Peyer's patch (tissue), 4 donors: ENCODE data around the gene WASHC2C.

Experiments used
- POLR2A ChIP-seq, 2 donors: fragments of 450-650 bp; IDR thresholded peaks; one replicate each; pipeline ENCODE4 v1.5.1; 2017; ENCODE audit warnings: antibody characterized with exemption in 2 of 2, mild to moderate bottlenecking in 2 of 2, moderate library complexity in 2 of 2
- TF ChIP-seq, protein P1 (sequence below), 6 experiments: fragments of 450-650 bp in 4 of 6; fragments of 200-600 bp in 2 of 6; sonication (generic) in 1 of 6; IDR thresholded peaks; one replicate each; pipeline ENCODE4 v1.5.1; 2017 to 2019; ENCODE audit warnings: antibody characterized with exemption in 6 of 6, mild to moderate bottlenecking in 3 of 6, moderate library complexity in 1 of 6

- no peak for TF ChIP-seq POLR2A (IDR thresholded peaks at IDR 0.05)
- TF ChIP-seq, protein P1, sequence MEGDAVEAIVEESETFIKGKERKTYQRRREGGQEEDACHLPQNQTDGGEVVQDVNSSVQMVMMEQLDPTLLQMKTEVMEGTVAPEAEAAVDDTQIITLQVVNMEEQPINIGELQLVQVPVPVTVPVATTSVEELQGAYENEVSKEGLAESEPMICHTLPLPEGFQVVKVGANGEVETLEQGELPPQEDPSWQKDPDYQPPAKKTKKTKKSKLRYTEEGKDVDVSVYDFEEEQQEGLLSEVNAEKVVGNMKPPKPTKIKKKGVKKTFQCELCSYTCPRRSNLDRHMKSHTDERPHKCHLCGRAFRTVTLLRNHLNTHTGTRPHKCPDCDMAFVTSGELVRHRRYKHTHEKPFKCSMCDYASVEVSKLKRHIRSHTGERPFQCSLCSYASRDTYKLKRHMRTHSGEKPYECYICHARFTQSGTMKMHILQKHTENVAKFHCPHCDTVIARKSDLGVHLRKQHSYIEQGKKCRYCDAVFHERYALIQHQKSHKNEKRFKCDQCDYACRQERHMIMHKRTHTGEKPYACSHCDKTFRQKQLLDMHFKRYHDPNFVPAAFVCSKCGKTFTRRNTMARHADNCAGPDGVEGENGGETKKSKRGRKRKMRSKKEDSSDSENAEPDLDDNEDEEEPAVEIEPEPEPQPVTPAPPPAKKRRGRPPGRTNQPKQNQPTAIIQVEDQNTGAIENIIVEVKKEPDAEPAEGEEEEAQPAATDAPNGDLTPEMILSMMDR (IDR thresholded peaks at IDR 0.05) = no peak
Measured at GRCh38 chr10:45817912-45818311, 90.8 kb downstream of the WASHC2C start.
